ENCODE measurements around the gene MGLL.

The MGLL gene

DNA sequence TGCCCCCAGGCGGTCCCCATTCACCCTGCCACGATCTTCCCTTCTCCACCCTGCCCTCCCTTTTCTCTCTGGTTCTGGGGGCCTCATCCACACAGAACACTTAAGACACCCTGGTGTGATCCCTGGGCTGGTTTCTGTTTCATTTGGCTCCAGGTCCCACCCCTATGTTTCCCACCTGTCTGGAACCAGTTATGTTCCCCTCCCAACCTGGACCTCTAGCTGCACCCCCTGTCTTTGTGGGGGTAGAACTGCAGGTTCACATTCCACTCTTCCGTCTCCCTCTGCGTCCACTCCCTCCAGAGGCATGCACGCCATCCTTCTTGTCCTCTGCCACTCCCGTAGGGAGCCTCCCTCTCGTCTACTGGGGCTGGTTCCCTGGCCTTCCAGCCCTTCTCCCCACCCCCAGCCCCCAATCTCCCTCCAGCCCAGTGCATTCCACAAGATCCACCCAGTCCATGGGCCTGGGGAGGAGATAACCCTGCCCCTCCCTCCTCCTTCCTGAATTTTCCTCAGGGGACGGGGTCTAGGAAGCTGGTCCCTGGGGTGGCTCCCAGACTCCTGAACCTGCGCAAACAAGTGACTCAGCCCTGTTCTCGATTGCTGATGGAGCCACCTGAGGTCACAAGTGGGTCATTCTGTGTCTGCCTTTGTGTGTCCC is 75.8 kb downstream of the MGLL start:
- Histone ChIP-seq H3K36me3 (ENCODE audit: insufficient read depth) (no peaks in the 10 kb centered on the region), H3K27ac (peak overlapping the region; percentile 46; the same call in 1 of the 2 replicates), H3K79me2 (ENCODE audit: insufficient read depth, low read depth) (no peaks in the 10 kb centered on the region), H2AFZ (ENCODE audit: low read depth) (no peak overlapping the region; the same call in 1 of the 2 replicates), H3K4me3 (IDR thresholded peaks at IDR 0.05; ENCODE audit: insufficient read depth, low read depth, low read length) (no peak overlapping the region), H3K9ac (no peak overlapping the region), H4K20me1 (ENCODE audit: insufficient read depth) (no peaks in the 10 kb centered on the region), H3K4me1 (ENCODE audit: low read depth, poor library complexity, severe bottlenecking) (peaks cover 71% of the 10 kb centered on the region), H3K4me2 (peak overlapping the region; percentile 52), H3K27me3 (ENCODE audit: insufficient read depth, low read depth) (no peaks in the 10 kb centered on the region)
- TF ChIP-seq, protein P1, sequence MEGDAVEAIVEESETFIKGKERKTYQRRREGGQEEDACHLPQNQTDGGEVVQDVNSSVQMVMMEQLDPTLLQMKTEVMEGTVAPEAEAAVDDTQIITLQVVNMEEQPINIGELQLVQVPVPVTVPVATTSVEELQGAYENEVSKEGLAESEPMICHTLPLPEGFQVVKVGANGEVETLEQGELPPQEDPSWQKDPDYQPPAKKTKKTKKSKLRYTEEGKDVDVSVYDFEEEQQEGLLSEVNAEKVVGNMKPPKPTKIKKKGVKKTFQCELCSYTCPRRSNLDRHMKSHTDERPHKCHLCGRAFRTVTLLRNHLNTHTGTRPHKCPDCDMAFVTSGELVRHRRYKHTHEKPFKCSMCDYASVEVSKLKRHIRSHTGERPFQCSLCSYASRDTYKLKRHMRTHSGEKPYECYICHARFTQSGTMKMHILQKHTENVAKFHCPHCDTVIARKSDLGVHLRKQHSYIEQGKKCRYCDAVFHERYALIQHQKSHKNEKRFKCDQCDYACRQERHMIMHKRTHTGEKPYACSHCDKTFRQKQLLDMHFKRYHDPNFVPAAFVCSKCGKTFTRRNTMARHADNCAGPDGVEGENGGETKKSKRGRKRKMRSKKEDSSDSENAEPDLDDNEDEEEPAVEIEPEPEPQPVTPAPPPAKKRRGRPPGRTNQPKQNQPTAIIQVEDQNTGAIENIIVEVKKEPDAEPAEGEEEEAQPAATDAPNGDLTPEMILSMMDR (conservative IDR thresholded peaks at IDR 0.05; ENCODE audit: low read depth, low read length) = peak; percentile 22; the same call in 1 of the 2 replicates

DNA sequence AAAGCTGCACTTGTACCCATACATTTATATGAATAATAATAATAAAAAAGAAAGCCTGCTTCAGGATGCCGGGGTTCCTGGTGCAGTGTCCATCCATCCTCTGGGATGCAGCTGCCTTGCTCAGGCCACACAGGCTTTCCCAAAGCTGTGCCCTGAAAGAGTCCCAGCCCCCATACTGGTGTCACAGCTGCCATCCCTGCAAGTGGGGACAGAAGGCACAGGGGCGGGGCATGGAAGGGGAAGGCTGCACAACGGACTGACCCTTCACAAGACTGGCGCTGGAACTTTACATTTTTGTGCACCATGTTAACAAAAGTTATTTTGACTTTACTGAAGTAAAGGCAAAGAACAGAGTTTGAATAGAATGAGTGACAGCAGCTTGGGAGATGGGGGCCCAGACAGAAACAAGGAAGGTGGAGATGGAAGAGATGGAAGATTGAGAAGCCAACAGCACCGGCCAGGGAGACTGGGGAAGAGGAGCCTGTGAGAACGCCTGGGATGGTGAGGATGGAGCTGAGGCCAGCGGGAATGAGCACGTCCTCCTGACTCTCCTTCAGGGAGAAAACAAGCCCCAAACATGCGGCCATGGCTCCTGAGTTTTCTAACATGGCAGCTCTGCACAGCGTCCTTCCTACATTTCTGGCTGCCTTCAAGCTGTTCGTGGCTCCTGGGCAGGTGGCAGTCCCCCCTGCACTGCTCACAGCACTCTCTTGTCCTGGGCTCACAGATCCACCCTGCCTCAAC is 76.5 kb downstream of the MGLL start:
- H3K4me2 ChIP-seq = peak overlapping the region; percentile 52; the same call in 1 of the 2 replicates
- H3K9ac ChIP-seq = no peak overlapping the region
- H3K27ac ChIP-seq = no peak overlapping the region
- no peaks in the 10 kb centered on the region for H3K36me3 ChIP-seq (ENCODE audit: insufficient read depth)
- no peak overlapping the region for H3K4me3 ChIP-seq (IDR thresholded peaks at IDR 0.05; ENCODE audit: insufficient read depth, low read depth, low read length)
- no peaks in the 10 kb centered on the region for H3K79me2 ChIP-seq (ENCODE audit: insufficient read depth, low read depth)
- no peaks in the 10 kb centered on the region for H3K27me3 ChIP-seq (ENCODE audit: insufficient read depth, low read depth)
- no peaks in the 10 kb centered on the region for H4K20me1 ChIP-seq (ENCODE audit: insufficient read depth)
- peaks cover 64% of the 10 kb centered on the region for H3K4me1 ChIP-seq (ENCODE audit: low read depth, poor library complexity, severe bottlenecking)
- no peak overlapping the region; the same call in 1 of the 2 replicates for H2AFZ ChIP-seq (ENCODE audit: low read depth)
- TF ChIP-seq, protein P1 (conservative IDR thresholded peaks at IDR 0.05; ENCODE audit: low read depth, low read length) = no peak

DNA sequence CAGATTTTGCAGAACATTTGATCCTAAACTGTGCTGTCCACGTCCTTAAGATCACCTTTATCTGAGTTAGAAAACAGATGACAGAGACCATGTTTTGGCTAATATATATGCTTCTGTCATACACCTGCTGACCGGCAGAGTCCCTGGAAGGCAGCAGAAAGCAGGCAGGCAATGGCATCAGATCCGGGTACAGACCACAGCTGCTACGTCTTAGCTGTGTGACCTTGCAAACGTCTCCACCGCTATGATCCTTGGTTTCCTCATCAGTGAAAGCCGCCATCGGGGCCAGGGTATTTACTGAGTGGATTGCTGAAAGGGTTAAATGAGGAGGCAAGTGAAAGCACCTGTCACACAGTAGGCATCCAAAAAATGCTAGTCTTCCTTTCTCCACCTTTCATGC is 77.4 kb downstream of the MGLL start:
- no peak overlapping the region for H3K4me2 ChIP-seq
- peaks cover 54% of the 10 kb centered on the region for H3K4me1 ChIP-seq (ENCODE audit: low read depth, poor library complexity, severe bottlenecking)
- no peak overlapping the region for H3K9ac ChIP-seq
- H4K20me1 ChIP-seq (ENCODE audit: insufficient read depth) = no peaks in the 10 kb centered on the region
- H3K4me3 ChIP-seq (IDR thresholded peaks at IDR 0.05; ENCODE audit: insufficient read depth, low read depth, low read length) = no peak overlapping the region
- H3K27ac ChIP-seq = no peak overlapping the region
- no peaks in the 10 kb centered on the region for H3K27me3 ChIP-seq (ENCODE audit: insufficient read depth, low read depth)
- H3K36me3 ChIP-seq (ENCODE audit: insufficient read depth) = no peaks in the 10 kb centered on the region
- no peaks in the 10 kb centered on the region for H3K79me2 ChIP-seq (ENCODE audit: insufficient read depth, low read depth)
- H2AFZ ChIP-seq (ENCODE audit: low read depth) = no peak overlapping the region
- TF ChIP-seq, protein P1 (conservative IDR thresholded peaks at IDR 0.05; ENCODE audit: low read depth, low read length) = no peak

DNA sequence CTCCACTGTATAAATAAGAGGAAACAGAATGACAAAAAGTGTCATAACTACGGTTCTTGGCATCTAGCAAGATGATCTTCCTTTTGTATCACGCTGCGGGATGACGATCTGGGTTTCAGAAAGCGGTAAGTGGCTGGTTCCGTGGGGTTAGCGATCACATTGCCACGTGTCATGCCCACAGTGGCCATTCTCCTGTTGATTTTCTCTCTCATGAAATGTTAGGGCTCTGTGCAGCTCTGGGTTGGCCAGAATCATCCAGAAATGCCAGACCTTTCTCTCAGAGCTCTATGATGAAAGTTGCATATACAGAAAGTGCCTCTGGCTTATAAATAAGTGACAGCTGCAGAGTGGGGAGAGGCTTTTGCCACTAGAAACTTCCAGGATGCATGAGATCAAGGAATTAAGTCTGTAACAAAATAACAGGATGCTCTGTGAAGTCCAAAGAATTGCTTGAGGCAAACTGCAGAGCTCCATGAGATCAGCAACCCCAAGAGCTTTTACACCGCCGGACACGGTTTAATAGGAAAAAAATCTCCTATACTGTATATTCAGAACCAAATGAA is 78.0 kb downstream of the MGLL start:
- Histone ChIP-seq H3K27me3 (ENCODE audit: insufficient read depth, low read depth) (no peaks in the 10 kb centered on the region), H3K9ac (no peak overlapping the region), H3K4me2 (no peak overlapping the region), H4K20me1 (ENCODE audit: insufficient read depth) (no peaks in the 10 kb centered on the region), H3K4me1 (ENCODE audit: low read depth, poor library complexity, severe bottlenecking) (peaks cover 49% of the 10 kb centered on the region), H3K27ac (no peak overlapping the region), H3K4me3 (IDR thresholded peaks at IDR 0.05; ENCODE audit: insufficient read depth, low read depth, low read length) (no peak overlapping the region), H3K36me3 (ENCODE audit: insufficient read depth) (no peaks in the 10 kb centered on the region), H2AFZ (ENCODE audit: low read depth) (no peak overlapping the region), H3K79me2 (ENCODE audit: insufficient read depth, low read depth) (no peaks in the 10 kb centered on the region)
- TF ChIP-seq, protein P1 (conservative IDR thresholded peaks at IDR 0.05; ENCODE audit: low read depth, low read length) = no peak

Measured in KMS-11 (cell line).